CD4-positive, alpha-beta T cell treated with Interleukin-12 subunit alpha and Interleukin-12 subunit beta, for 1 hour (primary cell): Measurements from ENCODE around the gene PPP3CA.
A peak's percentile ranks its signal among the peaks of the same experiment; 100 is the strongest.
"Not testable (repeated sequence)": the region's sequence is repeated elsewhere in the genome, so short reads cannot be mapped to it uniquely, and the experiment has no call there.

ENCODE experiments used
- DNase-seq: peaks from one replicate; pipeline ENCODE4 v3.0.0-alpha.2; 2020

PPP3CA gene

GRCh38 chr4:101201421-101201820 is 145.9 kb downstream of the PPP3CA start:
- no peak for DNase-seq

GRCh38 chr4:101200561-101200960 is 146.8 kb downstream of the PPP3CA start:
- DNase-seq = no peak

- DNase-seq = no peak
Measured at GRCh38 chr4:101199507-101200285, 147.6 kb downstream of the PPP3CA start.

GRCh38 chr4:101198682-101199339 is 148.5 kb downstream of the PPP3CA start:
- no peak for DNase-seq

GRCh38 chr4:101197350-101197749 is 150.0 kb downstream of the PPP3CA start:
- no peak for DNase-seq

- DNase-seq = no peak
Measured at GRCh38 chr4:101192244-101192643, 155.1 kb downstream of the PPP3CA start.

GRCh38 chr4:101191302-101192098 is 155.8 kb downstream of the PPP3CA start:
- no peak for DNase-seq

GRCh38 chr4:101190751-101191150 is 156.6 kb downstream of the PPP3CA start:
- DNase-seq = no peak

- no peak for DNase-seq
Measured at GRCh38 chr4:101188906-101189305, 158.4 kb downstream of the PPP3CA start.

GRCh38 chr4:101187841-101188240 is 159.5 kb downstream of the PPP3CA start:
- peak; percentile 26 for DNase-seq

GRCh38 chr4:101186567-101187184 is 160.7 kb downstream of the PPP3CA start:
- no peak for DNase-seq

- DNase-seq = no peak
Measured at GRCh38 chr4:101184668-101185067, 162.7 kb downstream of the PPP3CA start.

GRCh38 chr4:101183666-101184373 is 163.5 kb downstream of the PPP3CA start:
- no peak for DNase-seq

GRCh38 chr4:101183221-101183620 is 164.1 kb downstream of the PPP3CA start:
- DNase-seq = no peak

GRCh38 chr4:101182688-101183087 is 164.6 kb downstream of the PPP3CA start:
- not testable (repeated sequence) for DNase-seq

- DNase-seq = no peak
Measured at GRCh38 chr4:101178731-101179130, 168.6 kb downstream of the PPP3CA start.

- no peak for DNase-seq
Measured at GRCh38 chr4:101177154-101177553, 170.2 kb downstream of the PPP3CA start.

- no peak for DNase-seq
Measured at GRCh38 chr4:101175896-101176676, 171.2 kb downstream of the PPP3CA start.

- no peak for DNase-seq
Measured at GRCh38 chr4:101174679-101175345, 172.5 kb downstream of the PPP3CA start.

GRCh38 chr4:101172369-101172768 is 175.0 kb downstream of the PPP3CA start:
- no peak for DNase-seq

GRCh38 chr4:101171747-101172146 is 175.6 kb downstream of the PPP3CA start:
- DNase-seq = no peak
